HUES6 (cell line): ENCODE results near the gene CACUL1.
"Not testable (repeated sequence)": the region's sequence is repeated elsewhere in the genome, so short reads cannot be mapped to it uniquely, and the experiment has no call there.

Experiments used
- H3K27ac ChIP-seq: 2 replicates; pipeline ENCODE4 v1.7.0; 2013; ENCODE audit warnings: low read depth, mild to moderate bottlenecking, low read length, inconsistent platforms
- H3K27me3 ChIP-seq: 2 replicates; pipeline ENCODE4 v1.6.1; 2013; ENCODE audit warnings: low read length; ENCODE audit not compliant: control insufficient read depth, insufficient read depth
- H3K36me3 ChIP-seq: 2 replicates; pipeline ENCODE4 v1.6.1; 2013; ENCODE audit warnings: low read length; ENCODE audit not compliant: control insufficient read depth, insufficient read depth
- H3K4me1 ChIP-seq: 2 replicates; pipeline ENCODE4 v1.6.1; 2013; ENCODE audit warnings: low read length; ENCODE audit not compliant: control insufficient read depth, insufficient read depth
- H3K4me3 ChIP-seq: 2 replicates; pipeline ENCODE4 v1.5.1; 2013; ENCODE audit warnings: low read depth, low read length
- H3K9ac ChIP-seq: one replicate; pipeline ENCODE4 v1.6.1; 2013; ENCODE audit warnings: mild to moderate bottlenecking, low read length
- H3K9me3 ChIP-seq: 2 replicates; pipeline ENCODE4 v1.6.1; 2013; ENCODE audit warnings: low read depth, low read length; ENCODE audit not compliant: control insufficient read depth, insufficient read depth

Gene CACUL1

GRCh38 chr10:118748041-118748440 lies 6.7 kb downstream of the CACUL1 start:
- H3K4me3 ChIP-seq, result no peak overlapping the region
- H3K9me3 ChIP-seq, result no peaks in the 10 kb centered on the region

GRCh38 chr10:118746246-118746645 lies 8.5 kb downstream of the CACUL1 start:
- Histone ChIP-seq H3K9ac (no peak overlapping the region), H3K36me3 (no peaks in the 10 kb centered on the region), H3K4me1 (peaks cover 14% of the 10 kb centered on the region), H3K9me3 (no peaks in the 10 kb centered on the region), H3K27me3 (no peaks in the 10 kb centered on the region), H3K4me3 (no peak overlapping the region), H3K27ac (no peak overlapping the region)

More at GRCh38 chr10:118748041-118748440, 6.7 kb downstream of the CACUL1 start:
- Histone ChIP-seq H3K27ac (no peak overlapping the region), H3K36me3 (no peaks in the 10 kb centered on the region), H3K4me1 (peaks cover 10% of the 10 kb centered on the region; the same call in 1 of the 2 replicates), H3K9ac (no peak overlapping the region), H3K27me3 (no peaks in the 10 kb centered on the region)

DNA sequence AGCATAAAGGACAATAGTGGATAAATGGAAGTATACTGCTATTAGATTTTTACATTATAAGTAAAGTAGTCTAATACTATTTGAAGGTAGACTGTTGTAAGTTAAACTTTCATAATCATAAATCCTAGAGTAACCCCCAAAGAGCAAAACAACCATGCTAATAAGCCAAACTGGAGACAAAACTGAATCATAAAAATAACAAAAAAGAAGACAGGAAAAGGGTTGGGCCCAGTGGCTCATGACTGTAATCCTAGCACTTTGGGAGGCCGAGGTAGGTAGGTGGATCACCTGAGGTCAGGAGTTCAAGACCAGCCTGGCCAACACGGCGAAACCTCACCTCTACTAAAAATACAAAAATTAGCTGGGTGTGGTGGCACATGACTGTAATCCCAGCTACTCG lies 9.7 kb downstream of the CACUL1 start:
- H3K9ac ChIP-seq, result no peak overlapping the region
- H3K27me3 ChIP-seq, result no peaks in the 10 kb centered on the region
- no peak overlapping the region for H3K27ac ChIP-seq
- no peaks in the 10 kb centered on the region for H3K36me3 ChIP-seq
- H3K9me3 ChIP-seq, result no peaks in the 10 kb centered on the region
- no peak overlapping the region for H3K4me3 ChIP-seq
- peaks cover 14% of the 10 kb centered on the region for H3K4me1 ChIP-seq

DNA sequence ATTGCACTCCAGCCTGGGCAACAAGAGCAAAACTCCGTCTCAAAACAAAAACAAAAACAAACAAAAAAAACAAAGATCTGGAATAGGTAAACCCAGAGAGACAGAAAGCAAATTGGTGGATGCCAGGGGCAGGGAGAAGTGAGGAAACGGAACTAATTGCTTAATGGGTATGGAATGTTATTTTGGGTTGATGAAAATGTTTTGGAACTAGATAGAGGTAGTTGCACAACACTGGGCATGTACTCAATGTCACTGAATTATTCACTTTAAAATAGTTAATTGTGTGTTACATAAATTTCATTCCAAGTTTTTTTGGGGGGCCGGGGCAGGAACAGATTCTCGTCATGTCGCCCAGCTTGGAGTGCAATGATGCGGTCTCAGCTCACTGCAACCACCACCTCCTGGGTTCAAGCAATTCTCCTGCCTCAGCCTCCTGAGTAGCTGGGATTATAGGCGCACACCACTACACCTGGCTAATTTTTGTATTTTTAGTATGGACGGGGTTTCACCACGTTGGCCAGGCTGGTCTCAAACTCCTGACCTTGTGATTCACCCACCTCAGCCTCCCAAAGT lies 10.3 kb downstream of the CACUL1 start:
- H3K4me3 ChIP-seq, result not testable (repeated sequence)

GRCh38 chr10:118742782-118743181 lies 12.0 kb downstream of the CACUL1 start:
- Histone ChIP-seq H3K4me1 (peaks cover 14% of the 10 kb centered on the region), H3K27ac (no peak overlapping the region), H3K4me3 (no peak overlapping the region), H3K9ac (no peak overlapping the region), H3K27me3 (no peaks in the 10 kb centered on the region), H3K9me3 (no peaks in the 10 kb centered on the region), H3K36me3 (no peaks in the 10 kb centered on the region)

More for the DNA sequence above, 10.3 kb downstream of the CACUL1 start:
- not testable (repeated sequence) for H3K9me3 ChIP-seq, H3K27me3 ChIP-seq, H3K36me3 ChIP-seq, H3K9ac ChIP-seq, H3K27ac ChIP-seq
- peaks cover 14% of the 10 kb centered on the region for H3K4me1 ChIP-seq

DNA sequence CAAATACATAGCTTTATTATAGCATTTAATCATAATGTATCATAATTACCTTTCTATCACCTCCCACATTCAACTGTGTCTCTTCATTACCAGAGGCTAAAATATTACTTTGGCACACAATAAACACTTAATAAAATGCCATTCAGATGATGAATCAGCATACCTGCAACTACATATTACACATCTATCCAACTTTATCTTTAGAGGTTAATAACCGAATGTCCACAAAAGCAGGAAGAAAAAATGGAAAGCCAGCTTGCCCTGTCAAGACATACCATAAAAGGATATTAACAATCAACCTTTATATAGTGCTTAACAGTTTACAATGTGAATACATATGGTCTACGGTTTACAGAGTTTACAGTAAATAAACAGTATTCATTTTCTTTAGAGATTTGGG lies 12.7 kb downstream of the CACUL1 start:
- no peak overlapping the region for H3K9ac ChIP-seq
- H3K4me3 ChIP-seq, result no peak overlapping the region
- H3K4me1 ChIP-seq, result peaks cover 14% of the 10 kb centered on the region
- H3K36me3 ChIP-seq, result no peaks in the 10 kb centered on the region
- H3K27me3 ChIP-seq, result no peaks in the 10 kb centered on the region
- no peaks in the 10 kb centered on the region for H3K9me3 ChIP-seq
- no peak overlapping the region for H3K27ac ChIP-seq

DNA sequence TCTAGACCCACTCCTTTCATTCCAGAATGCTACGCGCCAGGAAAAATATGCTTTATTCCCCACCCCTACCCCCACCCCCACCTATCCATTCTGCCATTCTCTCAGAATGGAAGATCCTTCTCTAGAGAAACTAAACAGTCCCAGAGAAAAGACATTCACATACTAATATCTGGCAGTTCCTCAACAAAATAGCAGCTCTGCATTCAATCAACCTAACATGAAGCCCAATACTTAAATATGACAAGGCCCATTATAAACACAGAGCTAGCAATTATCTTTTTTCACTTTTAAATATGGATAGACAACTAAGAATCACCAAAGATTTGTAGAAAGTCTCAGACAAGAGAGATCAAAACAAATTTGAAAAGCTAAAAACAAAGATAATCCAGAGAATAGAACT lies 16.4 kb downstream of the CACUL1 start:
- no peak overlapping the region for H3K4me3 ChIP-seq
- H3K9me3 ChIP-seq, result no peaks in the 10 kb centered on the region
- H3K27me3 ChIP-seq, result no peaks in the 10 kb centered on the region
- peaks cover 24% of the 10 kb centered on the region for H3K4me1 ChIP-seq
- no peaks in the 10 kb centered on the region for H3K36me3 ChIP-seq
- no peak overlapping the region for H3K9ac ChIP-seq
- H3K27ac ChIP-seq, result no peak overlapping the region

- H3K27ac ChIP-seq, result no peak overlapping the region
- no peak overlapping the region for H3K9ac ChIP-seq
- H3K36me3 ChIP-seq, result no peaks in the 10 kb centered on the region
- H3K4me1 ChIP-seq, result peaks cover 28% of the 10 kb centered on the region
- H3K27me3 ChIP-seq, result no peaks in the 10 kb centered on the region
- no peak overlapping the region for H3K4me3 ChIP-seq
- H3K9me3 ChIP-seq, result no peaks in the 10 kb centered on the region
Measured at GRCh38 chr10:118737603-118738302, 17.0 kb downstream of the CACUL1 start.

DNA sequence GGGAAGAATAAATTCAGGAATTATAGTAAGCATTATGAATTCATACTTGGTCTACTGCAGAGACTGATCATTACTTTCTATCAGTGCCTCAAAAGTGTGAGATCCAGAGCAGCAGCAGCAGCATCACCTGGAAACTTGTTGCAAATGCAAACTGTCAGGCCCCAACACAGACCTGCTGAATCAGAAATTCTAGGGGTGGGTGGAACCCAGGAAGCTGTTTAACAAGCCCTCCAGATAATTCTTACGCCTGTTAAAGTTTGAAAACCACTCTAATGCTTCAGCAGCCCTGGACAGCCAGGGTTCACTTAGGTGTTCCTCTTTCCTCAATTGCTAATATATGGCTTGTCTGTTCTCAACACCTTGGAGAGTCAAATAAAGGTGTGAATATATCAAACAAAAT lies 19.5 kb downstream of the CACUL1 start:
- Histone ChIP-seq H3K4me3 (no peak overlapping the region), H3K4me1 (peaks cover 39% of the 10 kb centered on the region), H3K27me3 (no peaks in the 10 kb centered on the region), H3K9ac (no peak overlapping the region), H3K9me3 (no peaks in the 10 kb centered on the region), H3K36me3 (no peaks in the 10 kb centered on the region), H3K27ac (no peak overlapping the region)

DNA sequence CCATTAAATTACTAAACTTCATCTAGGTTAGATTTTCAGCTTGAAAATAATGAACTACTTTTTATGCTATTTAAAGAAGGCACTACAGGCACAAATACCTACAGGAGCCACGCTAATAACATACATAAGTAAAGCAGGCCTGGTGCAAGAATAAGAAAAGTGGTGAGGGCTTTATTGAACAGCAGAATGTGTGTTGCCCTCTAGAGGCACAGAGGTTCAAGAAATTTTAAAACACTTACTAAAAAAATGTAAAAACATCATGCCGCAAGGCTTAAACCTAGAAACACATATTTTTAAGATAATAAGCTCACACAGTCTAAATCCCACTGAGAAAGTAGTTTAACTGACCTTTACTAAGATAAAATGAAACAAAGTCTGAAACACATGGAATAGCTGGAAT lies 20.3 kb downstream of the CACUL1 start:
- H3K4me3 ChIP-seq, result no peak overlapping the region
- H3K4me1 ChIP-seq, result peaks cover 39% of the 10 kb centered on the region

GRCh38 chr10:118732245-118733165 lies 22.3 kb downstream of the CACUL1 start:
- no peaks in the 10 kb centered on the region for H3K9me3 ChIP-seq
- peaks cover 39% of the 10 kb centered on the region for H3K4me1 ChIP-seq
- H3K36me3 ChIP-seq, result peaks cover 10% of the 10 kb centered on the region; the same call in 1 of the 2 replicates
- H3K27ac ChIP-seq, result no peak overlapping the region
- no peak overlapping the region for H3K4me3 ChIP-seq
- no peak overlapping the region for H3K9ac ChIP-seq
- no peaks in the 10 kb centered on the region for H3K27me3 ChIP-seq

More for the DNA sequence above, 20.3 kb downstream of the CACUL1 start:
- H3K9me3 ChIP-seq, result no peaks in the 10 kb centered on the region
- H3K36me3 ChIP-seq, result peaks cover 6% of the 10 kb centered on the region; the same call in 1 of the 2 replicates
- H3K27me3 ChIP-seq, result no peaks in the 10 kb centered on the region
- no peak overlapping the region for H3K27ac ChIP-seq
- H3K9ac ChIP-seq, result no peak overlapping the region
